ENCODE data around the gene HOXC10.

The HOXC10 gene

DNA sequence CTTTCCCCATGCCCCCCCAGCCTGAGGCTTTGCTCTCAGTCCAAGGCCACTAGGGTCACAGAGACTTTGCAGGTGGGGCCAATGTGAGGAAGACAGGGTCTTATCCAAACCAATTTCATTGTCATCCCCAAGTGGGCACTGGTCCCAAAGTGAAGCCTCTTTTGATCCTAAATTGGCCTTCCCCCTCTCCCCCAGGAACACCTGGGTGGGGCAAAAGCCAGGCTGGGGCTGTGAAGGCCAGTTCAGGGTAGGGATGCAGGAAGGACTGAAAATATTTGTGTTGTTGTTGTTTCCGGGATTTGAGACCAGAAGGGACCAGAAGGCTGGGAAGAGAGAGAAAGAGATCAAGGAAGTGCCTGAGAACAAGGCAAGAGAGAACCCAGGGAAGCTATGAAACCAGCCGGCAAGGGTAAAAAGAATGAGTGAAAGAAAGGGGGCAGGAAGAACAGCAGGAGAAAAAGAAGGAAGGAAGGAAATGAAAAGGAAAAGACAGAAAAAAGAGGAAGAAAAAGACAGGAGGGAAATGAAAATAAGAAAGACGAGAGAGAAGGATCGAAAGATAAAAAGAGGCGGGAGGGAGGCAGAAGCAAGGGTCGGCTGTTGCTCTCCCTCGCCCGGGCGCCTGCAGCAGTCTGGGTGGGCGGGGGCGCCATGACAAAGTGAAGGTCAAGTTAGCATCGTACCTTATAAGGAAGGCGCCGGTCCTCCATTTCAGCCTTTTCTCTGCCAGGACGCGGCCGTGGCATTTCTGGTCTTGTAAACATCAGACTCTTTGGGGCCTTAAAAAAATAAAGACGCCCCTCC, 19.5 kb upstream of the HOXC10 start:
- DNase-seq (ENCODE audit: low read depth): no peak

- no peak for DNase-seq (ENCODE audit: low read depth)
These were observed 18.9 kb upstream of the HOXC10 start for GRCh38 chr12:53966085-53966384.

DNA sequence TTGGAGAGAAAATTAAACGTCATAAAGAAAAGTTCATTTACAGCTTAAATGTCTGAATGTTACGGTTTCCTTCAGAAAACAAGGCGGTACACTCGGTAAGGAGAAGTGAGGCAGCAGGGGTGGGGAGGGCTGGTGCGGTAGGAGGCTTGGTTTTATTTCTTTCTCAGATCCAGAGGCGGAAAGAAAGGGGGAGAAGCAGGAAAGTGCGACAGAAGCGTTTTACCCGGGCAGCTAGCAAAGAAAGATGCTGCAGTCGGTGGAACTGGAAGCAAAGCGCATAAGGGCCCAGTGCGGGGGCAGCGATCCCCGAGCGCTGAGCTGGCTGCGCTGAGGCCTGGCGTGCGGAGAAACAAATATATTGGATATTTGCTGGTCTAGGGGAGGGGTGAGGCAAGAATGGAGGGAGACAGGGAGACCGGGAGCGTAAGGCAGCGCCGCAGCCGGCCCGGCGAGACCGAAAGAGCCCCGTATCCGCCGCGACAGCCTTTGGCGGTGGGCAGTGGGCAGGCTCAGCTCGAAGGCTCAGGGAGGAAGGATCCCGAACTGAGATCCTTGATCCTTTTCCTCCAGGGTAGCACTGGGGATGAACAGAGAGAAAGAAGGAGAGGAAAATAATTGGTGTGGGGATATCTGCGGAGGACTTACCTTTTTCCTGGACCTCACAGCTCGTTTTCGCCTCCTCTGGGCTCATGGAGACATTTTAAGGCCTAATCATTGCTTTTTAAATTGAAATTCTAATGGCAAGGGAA, 18.4 kb upstream of the HOXC10 start:
- DNase-seq (ENCODE audit: low read depth): no peak

DNA sequence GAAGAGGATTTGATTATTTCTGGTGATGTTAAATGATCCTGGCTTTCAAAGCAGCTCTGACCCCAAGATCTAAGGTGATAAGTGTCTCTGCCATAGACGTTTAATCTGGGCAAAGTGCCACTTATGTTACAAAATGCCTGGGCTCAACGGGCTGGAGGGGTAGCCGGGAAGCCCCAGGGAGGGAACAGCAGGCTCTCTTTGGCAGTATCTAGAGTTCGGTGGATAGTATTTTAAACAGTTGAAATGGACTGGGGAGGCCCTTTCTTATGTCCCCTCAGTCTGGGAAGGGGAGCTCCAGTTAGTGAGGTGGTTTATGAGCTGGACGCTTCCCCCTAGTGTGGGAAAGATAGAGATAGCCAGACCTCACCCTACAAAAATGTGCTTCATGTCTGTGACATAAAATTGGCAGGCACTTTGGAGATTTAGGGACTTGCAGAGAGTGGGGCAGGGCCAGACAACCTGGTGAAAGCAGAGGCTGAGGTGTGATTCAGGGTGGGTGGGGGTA, 17.5 kb upstream of the HOXC10 start:
- DNase-seq (ENCODE audit: low read depth): no peak

GRCh38 chr12:53968214-53969127, 16.5 kb upstream of the HOXC10 start:
- no peak for DNase-seq (ENCODE audit: low read depth)

DNA sequence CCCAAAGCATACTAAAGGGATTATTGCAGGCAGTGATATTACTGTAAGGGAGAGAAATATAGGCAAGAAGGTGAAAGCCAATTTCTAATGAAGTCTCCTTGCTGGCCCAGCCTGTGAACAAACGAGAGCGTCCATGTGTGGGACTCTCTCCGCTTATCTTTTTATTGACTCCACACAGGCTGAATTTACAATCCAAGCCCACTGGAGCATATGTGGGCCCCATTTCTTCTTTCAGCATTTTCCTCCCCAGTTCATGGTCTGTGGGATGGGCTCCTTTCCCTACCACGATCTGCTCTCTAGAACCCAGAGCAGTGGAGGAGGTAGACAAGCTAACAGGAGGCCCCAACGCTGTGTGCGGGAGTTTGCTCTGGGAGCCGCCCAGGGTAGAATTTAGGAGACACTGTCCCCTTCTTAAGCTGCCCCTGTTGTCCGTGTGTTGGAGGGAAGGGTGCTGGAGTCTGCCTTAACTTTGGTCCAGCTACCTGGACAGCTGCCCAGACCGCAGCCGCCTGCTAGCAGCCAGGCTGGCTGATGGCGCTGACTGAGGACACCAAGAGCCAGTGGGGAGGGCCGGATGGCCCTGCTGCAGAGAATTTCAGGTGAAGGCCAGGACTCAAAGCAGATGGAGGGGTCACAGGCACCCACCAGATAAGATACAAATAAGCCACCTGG, 15.2 kb upstream of the HOXC10 start:
- DNase-seq (ENCODE audit: low read depth): no peak

- DNase-seq (ENCODE audit: low read depth): no peak
These were observed 14.5 kb upstream of the HOXC10 start for GRCh38 chr12:53970451-53970850.

- no peak for DNase-seq (ENCODE audit: low read depth)
These were observed 13.8 kb upstream of the HOXC10 start for GRCh38 chr12:53971129-53971528.

DNA sequence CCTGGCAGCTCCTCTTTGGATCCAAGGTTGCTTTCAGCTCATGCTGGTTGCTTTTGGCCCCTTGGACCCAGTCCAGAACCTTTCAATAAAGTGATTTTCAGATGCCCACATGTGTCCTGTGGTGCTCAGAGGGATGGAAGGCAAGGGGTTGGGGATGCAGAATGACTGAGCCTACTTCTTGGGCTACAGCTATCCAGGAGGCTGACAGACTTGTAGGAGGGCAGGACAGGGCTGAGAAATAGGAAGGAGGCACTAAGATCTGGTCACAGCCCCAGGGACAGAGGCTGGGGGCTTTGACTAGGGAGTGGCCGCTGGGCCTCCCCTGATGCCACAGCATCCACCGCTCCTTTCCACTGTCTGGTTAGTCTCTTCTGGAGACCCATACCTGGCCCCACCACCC, 13.3 kb upstream of the HOXC10 start:
- no peak for DNase-seq (ENCODE audit: low read depth)

GRCh38 chr12:53972152-53972702, 12.7 kb upstream of the HOXC10 start:
- DNase-seq (ENCODE audit: low read depth): no peak

- no peak for DNase-seq (ENCODE audit: low read depth)
These were observed 12.2 kb upstream of the HOXC10 start, which contains the start of gene HOXC11 for GRCh38 chr12:53972722-53973235. Gene HOXC11, plus strand, starts transcription at chr12:53973126. Its CDS starts 116 bp downstream, at chr12:53973242.

GRCh38 chr12:53973236-53974042, 11.5 kb upstream of the HOXC10 start:
- no peak for DNase-seq (ENCODE audit: low read depth)

DNA sequence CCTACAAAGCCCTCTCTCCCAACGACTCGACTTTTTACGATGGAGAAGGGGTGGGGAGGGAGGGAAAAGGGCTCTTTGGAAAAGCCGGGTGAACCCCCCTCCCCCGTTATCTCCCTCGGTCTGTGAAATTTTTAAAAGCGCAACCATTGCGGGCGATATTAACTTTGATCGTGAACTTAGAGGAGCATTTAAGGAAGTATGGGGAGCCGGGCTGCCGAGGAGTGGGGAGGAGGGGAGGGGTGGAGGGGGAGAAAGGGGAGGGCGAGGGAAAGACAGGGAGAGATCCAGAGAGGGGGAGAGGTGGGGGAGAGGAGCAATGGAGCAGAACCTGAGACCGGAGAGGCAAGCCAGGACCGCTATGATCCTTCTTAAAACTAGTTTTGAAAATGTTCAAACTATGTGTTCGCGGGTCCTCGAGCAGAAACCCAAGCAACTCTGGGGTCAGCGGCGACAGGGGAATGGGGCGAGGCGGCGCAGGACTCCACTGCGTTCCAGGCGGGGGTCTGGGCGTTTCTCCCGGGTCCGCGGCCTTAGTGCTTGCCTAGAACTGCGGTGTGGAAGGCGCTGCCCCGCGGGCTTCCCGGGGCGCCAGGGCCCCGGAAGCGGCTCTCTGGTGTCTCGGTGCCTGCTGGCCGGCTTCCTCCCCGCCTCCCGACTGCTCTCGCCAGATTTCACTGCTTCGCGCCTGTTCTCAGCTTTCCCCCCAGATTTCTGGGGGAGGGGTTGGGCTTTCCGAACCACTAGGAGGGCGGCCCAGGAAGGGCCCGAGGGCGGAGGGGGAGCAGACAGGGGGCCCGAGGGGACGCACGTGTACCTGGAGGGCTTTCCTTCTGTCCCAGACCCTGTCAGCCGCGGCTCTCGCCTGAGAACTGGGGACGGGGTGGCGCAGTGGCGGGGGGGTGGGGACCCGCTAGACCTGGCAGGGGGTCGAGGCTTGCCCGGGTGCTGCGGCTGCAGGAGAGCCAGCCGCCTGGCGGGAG, 10.6 kb upstream of the HOXC10 start, which contains the start of gene HOTAIR:
HOTAIR (minus strand) TSS at position 871 of the 980 bp plus-strand sequence.
- no peak for DNase-seq (ENCODE audit: low read depth)

GRCh38 chr12:53975064-53975471, 9.9 kb upstream of the HOXC10 start:
- DNase-seq (ENCODE audit: low read depth): no peak

DNA sequence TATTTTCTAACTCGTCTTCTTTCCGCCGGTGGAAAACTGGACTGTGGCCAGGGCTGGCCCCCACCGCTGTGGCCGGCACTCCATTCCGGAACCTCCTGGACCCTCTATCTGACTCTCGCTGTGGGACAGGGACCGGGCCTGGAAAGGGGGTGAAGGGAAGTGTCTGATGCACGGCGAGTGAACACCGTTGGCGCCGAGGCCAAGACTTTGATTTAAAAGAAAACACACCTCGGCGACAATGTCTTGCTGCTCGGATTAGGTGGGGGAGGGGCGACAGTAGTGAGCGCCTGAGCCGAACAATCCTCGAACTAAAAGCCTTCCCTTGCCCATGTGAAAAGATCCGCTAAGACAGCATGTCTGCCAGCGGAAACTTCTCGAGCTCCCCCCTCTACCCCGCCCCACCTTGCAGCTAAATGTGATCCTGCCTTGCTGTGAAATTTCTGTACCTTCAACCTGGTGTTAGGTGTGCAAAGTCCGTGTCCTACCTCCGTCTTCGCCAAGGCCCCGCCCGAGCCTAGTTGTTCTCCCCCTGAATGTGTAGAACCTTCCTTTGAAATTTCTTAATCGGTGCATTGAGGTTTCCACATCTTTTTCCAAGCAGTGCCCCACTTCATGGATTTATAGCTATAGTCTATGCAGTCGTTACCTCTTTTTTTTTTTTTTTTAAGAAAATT, 9.3 kb upstream of the HOXC10 start:
- DNase-seq (ENCODE audit: low read depth): no peak

- DNase-seq (ENCODE audit: low read depth): no peak
These were observed 8.6 kb upstream of the HOXC10 start for GRCh38 chr12:53976172-53976822.

DNA sequence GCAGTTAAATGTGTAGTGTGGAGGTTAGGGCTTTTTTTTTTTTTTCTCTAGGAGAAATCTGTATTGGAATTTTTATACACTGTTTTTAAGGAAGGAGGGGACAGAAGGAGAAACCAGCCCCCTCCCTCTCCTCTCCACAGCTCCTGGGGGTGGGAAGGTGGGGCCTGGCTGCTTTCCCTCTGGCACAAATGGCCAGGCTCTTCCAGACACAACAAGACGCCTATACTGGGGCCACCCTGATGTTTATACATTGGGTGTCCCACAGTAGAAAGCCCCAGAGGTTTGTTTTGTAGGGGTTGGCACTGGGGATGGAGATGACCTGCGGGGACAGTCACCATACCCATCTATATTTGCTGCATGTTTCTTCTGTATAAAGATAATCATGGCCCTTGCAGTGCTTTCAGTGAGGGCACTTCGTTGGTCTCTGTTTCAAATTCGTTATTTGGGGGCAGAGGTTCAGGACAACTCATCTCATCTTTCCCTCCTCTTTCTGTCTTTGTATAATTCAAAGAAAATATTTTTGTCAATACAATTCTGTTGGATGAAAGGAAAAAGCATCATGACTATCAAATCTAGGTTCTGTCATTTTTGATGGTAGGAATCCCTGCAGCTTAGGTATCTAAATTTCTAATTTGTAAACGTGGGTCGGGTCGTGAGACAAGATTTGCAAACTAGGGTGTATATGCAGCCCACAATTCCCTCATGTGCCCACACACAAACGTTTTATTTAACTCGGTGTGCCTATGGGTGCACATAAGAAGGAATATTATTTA, 7.9 kb upstream of the HOXC10 start:
- DNase-seq (ENCODE audit: low read depth): no peak
